ENCODE measurements around the gene CXCL1.

CXCL1 gene

DNA sequence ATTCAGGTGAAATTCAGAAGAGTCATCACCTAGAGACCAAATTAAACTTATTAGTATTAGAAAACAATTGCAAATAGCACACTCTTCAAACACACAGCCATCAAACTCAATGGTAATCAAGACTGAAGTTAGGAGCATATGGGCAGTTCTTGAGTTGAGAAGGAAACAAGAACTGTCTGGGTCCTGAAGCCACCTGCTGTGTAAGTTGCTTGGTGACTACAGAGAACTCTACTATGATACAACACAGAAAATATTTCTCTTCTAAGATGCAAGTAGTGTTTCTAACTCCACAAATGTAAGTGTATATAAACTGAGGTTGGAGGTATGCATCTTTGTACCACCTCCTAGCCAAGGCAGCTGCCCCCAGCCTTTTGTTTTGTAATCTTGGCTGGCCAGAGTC is 16.4 kb upstream of the CXCL1 start:
- DNase-seq (ENCODE audit: low spot score): no peak

- DNase-seq (ENCODE audit: low spot score): no peak
These were observed 15.9 kb upstream of the CXCL1 start, which contains the start of gene PF4V1 for GRCh38 chr4:73853246-73853704. Gene PF4V1 (plus strand): TSS chr4:73853296. CDS start chr4:73853363, 67 bp downstream.

- no peak for DNase-seq (ENCODE audit: low spot score)
These were observed 15.3 kb upstream of the CXCL1 start for GRCh38 chr4:73853718-73854473.

DNA sequence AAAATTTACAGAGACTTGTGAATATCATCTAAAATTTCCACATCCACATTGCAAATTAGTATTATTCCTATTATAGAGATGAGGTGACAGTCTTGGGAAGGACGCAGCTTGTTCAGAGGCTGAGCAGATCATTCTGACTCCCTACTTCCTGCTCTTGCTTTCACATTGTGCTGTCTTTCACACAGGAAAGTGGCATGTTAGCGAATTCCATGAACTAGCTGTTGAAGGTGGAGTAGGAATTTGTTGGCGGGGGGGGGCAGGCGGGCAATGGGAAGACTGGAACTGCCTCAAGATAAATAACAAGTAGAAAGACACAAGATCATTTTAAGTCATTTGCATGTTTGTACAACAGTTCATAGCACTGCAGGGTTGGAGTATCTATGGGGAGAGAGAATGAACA is 13.8 kb upstream of the CXCL1 start:
- no peak for DNase-seq (ENCODE audit: low spot score)

DNA sequence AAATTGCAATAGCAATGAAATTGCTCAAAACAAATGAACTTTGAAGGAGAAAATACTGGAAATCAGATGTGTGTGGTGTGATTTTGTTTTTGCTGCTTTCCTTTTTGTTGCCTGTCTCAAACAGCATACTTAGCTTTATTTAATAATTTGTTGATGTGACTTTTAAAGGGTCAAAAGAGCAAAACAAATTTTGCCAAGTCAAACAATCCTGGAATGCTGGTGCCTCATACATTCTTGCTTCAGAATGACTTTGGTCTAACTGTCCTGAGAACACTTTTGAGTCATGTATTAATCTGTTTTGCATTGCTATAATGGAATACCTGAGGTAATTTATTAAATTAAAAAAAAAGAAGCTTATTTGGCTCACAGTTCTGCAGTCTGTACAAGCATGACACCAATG is 12.7 kb upstream of the CXCL1 start:
- no peak for DNase-seq (ENCODE audit: low spot score)

- no peak for DNase-seq (ENCODE audit: low spot score)
These were observed 9.5 kb upstream of the CXCL1 start for GRCh38 chr4:73859614-73860088.

GRCh38 chr4:73860181-73860580 is 9.0 kb upstream of the CXCL1 start:
- no peak for DNase-seq (ENCODE audit: low spot score)

- DNase-seq (ENCODE audit: low spot score): no peak
These were observed 8.3 kb upstream of the CXCL1 start for GRCh38 chr4:73860917-73861316.

GRCh38 chr4:73862322-73862721 is 6.9 kb upstream of the CXCL1 start:
- no peak for DNase-seq (ENCODE audit: low spot score)

- no peak for DNase-seq (ENCODE audit: low spot score)
These were observed 4.8 kb upstream of the CXCL1 start for GRCh38 chr4:73864365-73864764.

GRCh38 chr4:73864961-73865360 is 4.2 kb upstream of the CXCL1 start:
- no peak for DNase-seq (ENCODE audit: low spot score)

DNA sequence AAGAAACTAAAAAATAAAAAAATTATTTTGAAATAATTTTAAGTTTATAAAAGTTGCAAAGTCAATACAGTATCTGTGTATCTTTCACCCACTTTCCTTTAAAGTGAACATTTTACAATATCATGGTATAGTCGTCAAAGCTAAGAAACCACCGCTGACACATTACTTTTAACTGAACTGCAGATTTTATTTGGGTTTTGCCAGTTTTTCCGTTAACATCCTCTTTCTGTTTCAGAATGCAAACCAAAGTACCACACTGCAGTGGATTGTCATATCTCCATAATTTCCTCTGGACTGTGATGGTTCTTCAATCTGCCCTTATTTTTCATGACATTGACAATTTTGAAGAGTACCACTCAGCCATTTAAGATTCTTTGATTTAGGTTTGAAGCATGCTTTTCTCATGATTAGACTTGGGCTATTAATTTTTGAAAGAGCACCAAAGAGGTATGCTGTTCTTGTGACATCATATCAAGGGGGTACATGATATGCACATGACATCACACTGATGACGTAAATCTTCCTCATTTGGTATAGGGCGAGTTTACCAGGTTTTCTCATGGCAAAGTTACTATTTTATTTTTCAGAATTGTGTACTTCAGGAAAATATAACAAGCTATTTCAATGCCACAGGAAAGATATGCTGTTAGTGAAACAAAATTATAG is 3.6 kb upstream of the CXCL1 start:
- no peak for DNase-seq (ENCODE audit: low spot score)

- DNase-seq (ENCODE audit: low spot score): no peak
These were observed 2.9 kb upstream of the CXCL1 start for GRCh38 chr4:73866246-73866645.

GRCh38 chr4:73867783-73868182 is 1.4 kb upstream of the CXCL1 start:
- DNase-seq (ENCODE audit: low spot score): no peak

- no peak for DNase-seq (ENCODE audit: low spot score)
These were observed 725 bp upstream of the CXCL1 start for GRCh38 chr4:73868206-73869129.

DNA sequence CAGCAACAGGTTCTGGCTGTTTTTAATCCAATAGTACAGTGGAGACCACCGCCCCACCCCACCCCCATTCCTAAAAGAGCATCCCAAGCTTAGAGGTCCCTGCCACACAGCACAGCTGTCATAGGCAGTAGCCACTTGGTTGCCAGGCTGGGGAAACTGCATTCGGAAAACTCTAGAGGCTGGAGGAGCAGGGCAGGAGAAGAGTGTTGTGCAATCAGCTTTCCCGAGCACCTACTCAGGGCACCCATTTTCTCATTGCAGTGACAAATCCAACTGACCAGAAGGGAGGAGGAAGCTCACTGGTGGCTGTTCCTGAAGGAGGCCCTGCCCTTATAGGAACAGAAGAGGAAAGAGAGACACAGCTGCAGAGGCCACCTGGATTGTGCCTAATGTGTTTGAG is 1.1 kb downstream of the CXCL1 start:
- no peak for DNase-seq (ENCODE audit: low spot score)

DNA sequence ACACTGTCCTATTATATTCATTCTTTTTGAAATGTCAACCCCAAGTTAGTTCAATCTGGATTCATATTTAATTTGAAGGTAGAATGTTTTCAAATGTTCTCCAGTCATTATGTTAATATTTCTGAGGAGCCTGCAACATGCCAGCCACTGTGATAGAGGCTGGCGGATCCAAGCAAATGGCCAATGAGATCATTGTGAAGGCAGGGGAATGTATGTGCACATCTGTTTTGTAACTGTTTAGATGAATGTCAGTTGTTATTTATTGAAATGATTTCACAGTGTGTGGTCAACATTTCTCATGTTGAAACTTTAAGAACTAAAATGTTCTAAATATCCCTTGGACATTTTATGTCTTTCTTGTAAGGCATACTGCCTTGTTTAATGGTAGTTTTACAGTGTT is 1.6 kb downstream of the CXCL1 start:
- no peak for DNase-seq (ENCODE audit: low spot score)

GRCh38 chr4:73871511-73872310 is 2.5 kb downstream of the CXCL1 start:
- no peak for DNase-seq (ENCODE audit: low spot score)

- DNase-seq (ENCODE audit: low spot score): no peak
These were observed 3.3 kb downstream of the CXCL1 start for GRCh38 chr4:73872316-73873108.

DNA sequence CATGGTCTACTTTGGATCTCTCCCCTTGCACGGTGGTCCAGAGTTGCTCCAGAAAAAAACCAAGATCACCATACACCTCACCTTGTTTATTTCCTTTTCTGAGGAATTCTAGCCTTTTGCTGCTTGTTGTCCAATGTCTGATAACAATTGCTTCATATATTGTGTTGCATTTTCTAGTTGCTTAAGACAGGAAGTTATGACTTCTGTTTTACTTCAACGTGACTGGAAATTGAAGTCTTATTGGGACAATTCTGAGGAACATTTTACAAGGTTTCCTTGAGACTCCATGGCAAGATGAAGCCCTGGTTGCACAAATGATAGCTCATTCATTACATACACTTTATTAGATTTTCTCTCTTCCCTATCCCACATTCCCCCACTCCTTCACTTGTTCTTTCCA is 5.2 kb downstream of the CXCL1 start:
- no peak for DNase-seq (ENCODE audit: low spot score)

GRCh38 chr4:73875401-73875800 is 6.2 kb downstream of the CXCL1 start:
- DNase-seq (ENCODE audit: low spot score): no peak
